Urinary bladder (tissue), 4 donors: Measurements from ENCODE around the gene APEH. TPM values are rescaled to one million over a fixed set of nuclear protein-coding genes. Genes with fewer than 3 reads are reported as not detected.

Experiments
- DNase-seq: peaks from one replicate; pipeline ENCODE4 v3.0.0-alpha.2; 2015; ENCODE audit errors: extremely low spot score
- H3K27ac ChIP-seq: one replicate; pipeline ENCODE4 v1.5.1; 2013; ENCODE audit warnings: low read depth, mild to moderate bottlenecking, moderate library complexity
- H3K36me3 ChIP-seq: one replicate; pipeline ENCODE4 v1.6.1; 2013; ENCODE audit warnings: mild to moderate bottlenecking, moderate library complexity; ENCODE audit not compliant: insufficient read depth
- H3K4me1 ChIP-seq: one replicate; pipeline ENCODE4 v1.6.1; 2013; ENCODE audit warnings: mild to moderate bottlenecking, moderate library complexity; ENCODE audit not compliant: insufficient read depth
- H3K4me3 ChIP-seq: one replicate; pipeline ENCODE4 v1.5.1; 2013; ENCODE audit warnings: low read depth, low read length
- WGBS: extraction: QIAGEN DNeasy Blood & Tissue Kit; methylation state at CpG from one replicate; pipeline ENCODE4 v1.1.7; 2013; 5-methylcytosine and 5-hydroxymethylcytosine counted together
- polyA plus RNA-seq: library from polyadenylated mRNA; stranded (reverse); fragments of 200-250 nt; gene quantifications from one replicate; pipeline ENCODE4 v1.2.3, GENCODE V29; 2013
- total RNA-seq: library from RNA; depleted of rRNA; stranded (reverse); fragments of >200 nt; gene quantifications from one replicate; pipeline ENCODE4 v1.2.3, GENCODE V29; 2014
- donor health status: healthy with polysubstance abuse.
- donor health status: healthy.

The APEH gene
- total and polyA plus RNA-seq, 2 donors, result 51.4 to 73.4 TPM

- Histone ChIP-seq H3K4me3 (no peak overlapping the region), H3K36me3 (no peaks in the 10 kb centered on the region), H3K27ac (no peak overlapping the region), H3K4me1 (no peaks in the 10 kb centered on the region)
- no peak for DNase-seq
- 74% methylated on average over 10 of the region's 10 CpGs for WGBS
These were observed 19.1 kb upstream of the APEH start for GRCh38 chr3:49654955-49655556.

- Histone ChIP-seq H3K4me1 (no peaks in the 10 kb centered on the region), H3K36me3 (no peaks in the 10 kb centered on the region), H3K4me3 (no peak overlapping the region), H3K27ac (no peak overlapping the region)
- DNase-seq, result no peak
- 95% methylated on average over 19 of the region's 19 CpGs for WGBS
These were observed 18.3 kb upstream of the APEH start for GRCh38 chr3:49655731-49656285.

GRCh38 chr3:49656541-49657112 is 17.5 kb upstream of the APEH start:
- no peaks in the 10 kb centered on the region for H3K4me1 ChIP-seq
- no peak overlapping the region for H3K27ac ChIP-seq
- WGBS, result 54% methylated on average over 18 of the region's 18 CpGs
- H3K36me3 ChIP-seq, result no peaks in the 10 kb centered on the region
- no peak for DNase-seq
- no peak overlapping the region for H3K4me3 ChIP-seq

GRCh38 chr3:49657208-49657915 is 16.8 kb upstream of the APEH start:
- Histone ChIP-seq H3K4me1 (no peaks in the 10 kb centered on the region), H3K36me3 (no peaks in the 10 kb centered on the region), H3K27ac (no peak overlapping the region), H3K4me3 (no peak overlapping the region)
- WGBS, result 92% methylated on average over 36 of the region's 36 CpGs
- DNase-seq, result no peak

GRCh38 chr3:49658711-49659110 is 15.4 kb upstream of the APEH start:
- H3K4me1 ChIP-seq, result no peaks in the 10 kb centered on the region
- no peak overlapping the region for H3K4me3 ChIP-seq
- H3K27ac ChIP-seq, result no peak overlapping the region
- 59% methylated on average over 2 of the region's 2 CpGs for WGBS
- H3K36me3 ChIP-seq, result no peaks in the 10 kb centered on the region
- DNase-seq, result no peak

- DNase-seq, result no peak
- WGBS, result 63% methylated on average over 4 of the region's 4 CpGs
- Histone ChIP-seq H3K4me1 (no peaks in the 10 kb centered on the region), H3K4me3 (no peak overlapping the region), H3K27ac (no peak overlapping the region), H3K36me3 (no peaks in the 10 kb centered on the region)
These were observed 14.4 kb upstream of the APEH start for GRCh38 chr3:49659756-49660155.

GRCh38 chr3:49661281-49661680 is 12.9 kb upstream of the APEH start:
- Histone ChIP-seq H3K36me3 (no peaks in the 10 kb centered on the region), H3K4me1 (no peaks in the 10 kb centered on the region), H3K27ac (no peak overlapping the region), H3K4me3 (no peak overlapping the region)
- 85% methylated on average over 14 of the region's 14 CpGs for WGBS
- no peak for DNase-seq

GRCh38 chr3:49662021-49662420 is 12.1 kb upstream of the APEH start:
- DNase-seq, result no peak
- 87% methylated on average over 22 of the region's 22 CpGs for WGBS
- H3K4me3 ChIP-seq, result no peak overlapping the region
- no peaks in the 10 kb centered on the region for H3K36me3 ChIP-seq
- H3K27ac ChIP-seq, result no peak overlapping the region
- no peaks in the 10 kb centered on the region for H3K4me1 ChIP-seq

- 93% methylated on average over 34 of the region's 34 CpGs for WGBS
- H3K4me1 ChIP-seq, result no peaks in the 10 kb centered on the region
- DNase-seq, result no peak
- no peaks in the 10 kb centered on the region for H3K36me3 ChIP-seq
- H3K4me3 ChIP-seq, result no peak overlapping the region
- no peak overlapping the region for H3K27ac ChIP-seq
These were observed 11.3 kb upstream of the APEH start for GRCh38 chr3:49662720-49663413.

GRCh38 chr3:49663831-49664230 is 10.3 kb upstream of the APEH start:
- H3K4me3 ChIP-seq, result no peak overlapping the region
- no peaks in the 10 kb centered on the region for H3K4me1 ChIP-seq
- H3K36me3 ChIP-seq, result no peaks in the 10 kb centered on the region
- no peak overlapping the region for H3K27ac ChIP-seq
- DNase-seq, result no peak
- WGBS, result 97% methylated on average over 1 of the region's 1 CpG

- no peak for DNase-seq
- no peaks in the 10 kb centered on the region for H3K4me1 ChIP-seq
- no peak overlapping the region for H3K4me3 ChIP-seq
- no peaks in the 10 kb centered on the region for H3K36me3 ChIP-seq
- WGBS, result 83% methylated on average over 11 of the region's 11 CpGs
- H3K27ac ChIP-seq, result no peak overlapping the region
These were observed 9.9 kb upstream of the APEH start for GRCh38 chr3:49664300-49664699.

- DNase-seq, result no peak
- Histone ChIP-seq H3K36me3 (no peaks in the 10 kb centered on the region), H3K27ac (no peak overlapping the region), H3K4me1 (no peaks in the 10 kb centered on the region), H3K4me3 (no peak overlapping the region)
- WGBS, result 81% methylated on average over 6 of the region's 6 CpGs
These were observed 8.2 kb upstream of the APEH start for GRCh38 chr3:49665822-49666519.

GRCh38 chr3:49666592-49666991 is 7.6 kb upstream of the APEH start:
- WGBS, result 24% methylated on average over 8 of the region's 8 CpGs
- Histone ChIP-seq H3K4me1 (no peaks in the 10 kb centered on the region), H3K36me3 (no peaks in the 10 kb centered on the region), H3K4me3 (no peak overlapping the region), H3K27ac (no peak overlapping the region)
- no peak for DNase-seq
